GM19328 (cell line): ENCODE results near the gene HAUS7.

Experiments
- ATAC-seq: cut with Tn5 transposase; IDR thresholded peaks from one replicate; pipeline ENCODE4 v1.9.1; 2021; ENCODE audit warnings: mild to moderate bottlenecking, moderate library complexity; ENCODE audit not compliant: unreplicated experiment

The HAUS7 gene

GRCh38 chrX:153499876-153500275 lies 29.5 kb upstream of the HAUS7 start:
- no peak for ATAC-seq

GRCh38 chrX:153499341-153499740 lies 29.0 kb upstream of the HAUS7 start:
- no peak for ATAC-seq

GRCh38 chrX:153498453-153498852 lies 28.1 kb upstream of the HAUS7 start:
- no peak for ATAC-seq

- no peak for ATAC-seq
These were observed 26.2 kb upstream of the HAUS7 start for GRCh38 chrX:153496590-153496959.

GRCh38 chrX:153495903-153496589 lies 25.7 kb upstream of the HAUS7 start:
- ATAC-seq, result no peak

GRCh38 chrX:153495362-153495751 lies 25.0 kb upstream of the HAUS7 start:
- no peak for ATAC-seq

GRCh38 chrX:153494541-153495361 lies 24.4 kb upstream of the HAUS7 start, which contains the start of gene BGN:
Gene BGN, plus strand, starts transcription at chrX:153494980. Its CDS starts 9,652 bp downstream, at chrX:153504632.
- no peak for ATAC-seq

- ATAC-seq, result no peak
These were observed 23.7 kb upstream of the HAUS7 start for GRCh38 chrX:153494061-153494460.

- no peak for ATAC-seq
These were observed 22.7 kb upstream of the HAUS7 start for GRCh38 chrX:153493085-153493484.

GRCh38 chrX:153492543-153492942 lies 22.2 kb upstream of the HAUS7 start:
- no peak for ATAC-seq

GRCh38 chrX:153491918-153492317 lies 21.5 kb upstream of the HAUS7 start:
- ATAC-seq, result no peak

- ATAC-seq, result no peak
These were observed 21.1 kb upstream of the HAUS7 start for GRCh38 chrX:153491351-153491914.

GRCh38 chrX:153490217-153490930 lies 20.0 kb upstream of the HAUS7 start:
- no peak for ATAC-seq

GRCh38 chrX:153488231-153488914 lies 18.0 kb upstream of the HAUS7 start:
- ATAC-seq, result no peak

GRCh38 chrX:153487590-153488071 lies 17.3 kb upstream of the HAUS7 start:
- ATAC-seq, result no peak

- ATAC-seq, result no peak
These were observed 15.8 kb upstream of the HAUS7 start for GRCh38 chrX:153486171-153486570.

GRCh38 chrX:153485396-153486080 lies 15.2 kb upstream of the HAUS7 start:
- no peak for ATAC-seq

- no peak for ATAC-seq
These were observed 12.1 kb upstream of the HAUS7 start for GRCh38 chrX:153482376-153483015.

GRCh38 chrX:153481043-153481442 lies 10.7 kb upstream of the HAUS7 start:
- ATAC-seq, result no peak

- ATAC-seq, result no peak
These were observed 8.4 kb upstream of the HAUS7 start for GRCh38 chrX:153478746-153479145.
